HG02981 (cell line): ENCODE results near the gene DTD1.

Source experiments
- ATAC-seq: cut with Tn5 transposase; IDR thresholded peaks from one replicate; pipeline ENCODE4 v1.9.1; 2021; ENCODE audit warnings: mild to moderate bottlenecking, moderate library complexity; ENCODE audit not compliant: unreplicated experiment

DTD1 gene

DNA sequence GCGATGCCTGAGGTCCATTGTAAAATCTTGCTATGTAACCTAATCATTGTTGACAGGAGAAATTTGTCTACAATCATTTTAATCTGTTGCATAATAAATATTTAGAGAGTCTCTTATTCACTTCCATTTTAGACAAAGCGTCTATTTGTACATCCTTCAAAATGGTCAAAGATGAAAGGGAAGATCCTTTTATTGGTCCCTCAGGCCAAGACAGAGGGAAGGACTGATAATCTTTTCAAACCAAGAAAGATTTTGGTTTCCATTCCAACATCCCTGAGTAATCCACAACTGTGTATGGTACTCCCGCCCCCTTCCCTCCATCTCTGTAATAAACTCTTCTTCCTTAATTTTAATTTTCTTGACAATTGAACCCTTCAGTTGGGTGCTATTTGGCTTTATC is 114.1 kb downstream of the DTD1 start:
- no peak for ATAC-seq

- no peak for ATAC-seq
Measured at GRCh38 chr20:18702736-18703135, 114.9 kb downstream of the DTD1 start.

DNA sequence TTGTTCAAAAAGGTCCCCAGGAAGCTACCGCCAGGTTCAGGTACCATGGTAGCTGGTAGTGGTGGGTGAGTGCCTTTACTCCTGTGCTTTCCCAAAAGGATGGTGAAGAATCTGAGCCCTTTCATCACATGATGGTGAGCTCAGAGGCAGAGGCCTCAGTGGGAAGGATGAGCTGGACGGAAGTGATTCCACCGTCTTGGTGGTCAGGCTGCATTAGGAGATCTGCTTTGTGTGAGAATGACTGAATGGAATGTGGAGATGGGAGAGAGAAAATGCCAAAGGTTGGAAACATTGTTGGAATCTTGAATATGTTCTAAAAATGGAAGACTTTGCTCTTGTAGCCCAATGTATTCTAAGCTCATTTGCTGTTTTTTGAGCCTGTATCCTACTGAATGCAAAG is 117.6 kb downstream of the DTD1 start:
- no peak for ATAC-seq

GRCh38 chr20:18705910-18706309 is 118.1 kb downstream of the DTD1 start:
- ATAC-seq: no peak

DNA sequence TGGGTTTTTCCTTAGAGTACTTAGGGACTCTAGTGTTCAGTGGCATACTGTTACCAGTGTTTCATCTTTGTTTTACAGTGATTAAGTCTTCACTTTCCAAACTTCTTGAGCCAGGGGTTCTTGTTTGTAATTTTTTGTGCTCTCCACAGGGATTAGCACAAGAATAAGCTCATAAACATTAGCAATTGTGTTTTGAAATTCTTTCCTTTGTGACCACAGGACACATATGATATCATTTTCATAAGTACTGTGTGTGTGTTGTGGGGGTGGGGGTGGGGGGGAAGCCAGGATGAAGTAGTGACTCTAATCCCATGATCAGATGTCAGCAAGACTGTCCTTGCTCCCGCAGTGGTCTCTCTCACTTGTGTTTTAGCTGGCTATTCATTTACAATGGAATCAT is 124.3 kb downstream of the DTD1 start:
- ATAC-seq: no peak

DNA sequence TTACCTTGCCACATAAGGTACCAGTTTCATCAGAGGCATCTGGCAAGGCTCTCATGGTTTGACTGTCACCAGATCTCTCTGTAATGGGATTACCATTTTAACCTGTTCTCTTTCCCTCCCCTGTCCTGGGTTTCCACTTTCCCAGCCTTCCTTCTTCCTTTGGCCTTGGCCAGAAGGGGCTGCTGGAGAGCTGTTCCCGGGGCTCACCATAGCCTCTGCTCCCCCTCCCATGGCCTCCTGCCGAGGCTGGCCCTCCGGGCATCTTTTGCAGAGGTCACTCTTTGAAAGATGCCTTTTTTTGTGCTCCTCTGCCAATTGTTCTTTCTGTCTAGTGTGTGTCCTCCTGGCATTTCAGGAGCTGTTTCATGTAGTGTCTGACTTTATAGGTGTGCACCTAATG is 125.0 kb downstream of the DTD1 start:
- ATAC-seq: no peak

DNA sequence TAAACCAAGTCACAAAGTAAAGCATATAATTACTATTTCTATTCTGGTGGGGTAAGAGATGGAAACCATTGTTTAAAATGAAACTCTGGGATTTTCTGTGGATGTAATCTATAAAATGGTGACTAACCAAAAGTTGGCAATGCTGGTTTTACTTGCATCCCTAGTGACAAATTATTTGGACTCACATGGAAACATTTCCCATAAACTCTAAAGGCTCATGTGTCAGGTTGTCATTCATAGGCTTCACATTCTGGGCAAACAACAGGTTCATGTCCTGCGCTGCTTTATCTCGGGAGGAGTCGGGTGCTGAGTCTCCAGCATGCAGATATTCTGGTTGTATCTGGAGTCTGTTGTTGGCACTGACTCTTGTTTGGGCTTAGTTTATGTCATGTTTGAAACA is 127.7 kb downstream of the DTD1 start:
- ATAC-seq: no peak

DNA sequence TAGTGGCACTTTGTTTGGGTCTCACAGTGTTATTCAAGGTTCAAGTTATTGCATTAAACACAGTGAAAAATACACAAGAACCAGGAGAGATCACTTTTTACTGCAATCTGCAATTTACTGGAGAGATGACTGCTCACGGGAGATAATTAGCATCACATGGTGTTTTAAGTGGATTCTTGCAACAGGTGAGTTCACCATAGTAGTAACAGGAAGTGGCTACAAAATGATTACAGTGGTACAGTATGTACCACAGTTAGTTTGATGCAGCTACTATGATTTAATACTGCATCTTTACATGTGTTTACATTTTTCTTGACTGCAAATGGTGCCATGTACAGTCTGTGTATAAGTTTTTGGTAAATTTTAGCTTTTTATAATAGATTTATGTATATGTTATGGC is 129.2 kb downstream of the DTD1 start:
- no peak for ATAC-seq

GRCh38 chr20:18718129-18718528 is 130.3 kb downstream of the DTD1 start:
- ATAC-seq: no peak

DNA sequence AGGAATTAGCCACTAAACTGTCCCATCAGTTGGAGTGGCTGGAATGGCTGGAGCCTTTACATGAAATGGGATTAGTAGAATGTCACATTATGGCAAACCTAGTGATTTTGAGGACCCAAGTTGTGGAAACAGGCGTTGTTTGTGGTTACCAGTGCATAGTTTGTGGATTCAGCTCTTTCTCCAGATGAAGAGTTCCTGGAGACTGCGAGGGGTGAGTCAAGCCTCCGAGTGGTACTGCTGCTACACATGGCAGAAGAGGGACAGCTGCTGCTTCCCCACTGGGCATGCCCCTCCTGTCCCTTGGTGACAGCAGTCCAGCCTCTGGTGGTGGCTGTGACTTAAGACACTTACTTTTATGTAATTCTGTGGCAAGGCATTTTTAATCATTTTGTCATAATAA is 131.6 kb downstream of the DTD1 start:
- ATAC-seq: no peak

- no peak for ATAC-seq
Measured at GRCh38 chr20:18721551-18722115, 133.8 kb downstream of the DTD1 start.

DNA sequence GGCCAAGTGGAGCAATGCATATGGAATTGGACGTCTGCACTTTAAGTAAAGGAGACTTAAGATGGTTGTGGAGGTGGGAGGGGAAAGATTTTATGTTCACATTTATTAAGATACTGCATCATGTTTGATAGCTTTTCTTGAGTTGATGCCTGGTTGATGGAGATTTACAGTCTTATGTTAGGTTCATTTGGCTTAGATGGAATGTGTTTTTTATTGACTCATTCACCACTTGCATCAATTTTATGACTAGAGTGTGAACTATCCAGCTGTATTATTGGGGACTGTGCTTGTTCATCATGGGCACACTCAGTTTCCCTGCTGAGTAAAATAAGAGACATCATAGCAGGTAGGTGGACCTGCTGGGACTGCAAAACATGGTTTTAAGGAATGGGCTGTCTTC is 134.5 kb downstream of the DTD1 start:
- ATAC-seq: no peak

- ATAC-seq: no peak
Measured at GRCh38 chr20:18724077-18724476, 136.2 kb downstream of the DTD1 start.

DNA sequence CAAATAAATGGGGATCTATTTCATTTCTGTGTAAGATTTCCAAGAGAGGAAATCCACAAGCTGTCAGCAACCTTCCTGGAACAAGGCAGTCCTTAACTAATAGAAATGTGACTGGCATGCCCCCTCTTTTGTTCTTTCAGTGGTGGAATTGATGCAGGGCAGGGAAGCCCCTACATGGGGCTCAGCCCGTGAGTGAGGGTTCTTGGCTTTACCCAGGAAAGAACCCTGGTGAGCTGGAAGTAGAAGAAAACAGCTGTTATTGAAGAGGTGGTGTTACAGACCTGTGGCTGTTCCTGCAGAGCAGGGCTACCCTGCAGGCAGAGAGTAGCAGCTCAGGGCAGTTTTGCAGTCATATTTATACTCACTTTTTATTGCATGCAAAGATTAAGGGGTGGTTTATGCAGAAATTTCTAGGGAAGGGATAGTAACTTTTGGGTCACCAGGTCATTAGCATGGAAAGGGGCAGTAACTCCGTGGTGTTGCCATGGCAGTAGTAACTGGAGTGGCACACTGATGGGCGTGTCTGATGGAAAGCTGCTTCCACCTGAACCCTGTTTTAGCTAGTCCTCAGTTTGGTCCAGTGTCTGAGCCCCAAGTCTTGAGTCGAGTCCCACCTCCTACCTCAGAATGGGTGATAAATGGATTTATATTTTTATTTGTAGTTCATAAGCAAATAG is 137.1 kb downstream of the DTD1 start:
- ATAC-seq: no peak

DNA sequence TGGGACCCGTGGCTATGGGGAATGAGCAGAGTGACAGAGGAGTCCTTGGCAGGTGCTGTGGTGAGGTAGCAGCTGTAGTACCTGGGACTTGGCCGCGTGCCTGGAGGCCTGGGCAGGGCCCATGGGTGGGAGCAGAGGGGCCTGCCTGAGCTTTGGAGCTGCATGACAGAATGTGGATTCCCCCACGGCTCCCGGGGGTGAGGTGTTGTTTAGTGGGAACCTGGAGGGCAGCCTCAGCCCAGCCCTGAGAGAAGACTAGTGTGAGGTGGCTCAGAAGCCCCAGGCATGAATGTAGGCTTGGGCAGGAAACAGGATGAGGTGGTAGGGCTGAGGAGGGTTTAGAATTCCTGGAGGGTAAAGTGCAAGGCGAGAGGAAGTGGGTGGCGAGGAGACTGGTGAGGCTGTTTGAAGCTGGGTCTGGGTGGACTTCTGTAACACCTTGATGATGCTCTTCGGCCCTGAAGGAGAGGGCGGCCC is 139.2 kb downstream of the DTD1 start:
- no peak for ATAC-seq

DNA sequence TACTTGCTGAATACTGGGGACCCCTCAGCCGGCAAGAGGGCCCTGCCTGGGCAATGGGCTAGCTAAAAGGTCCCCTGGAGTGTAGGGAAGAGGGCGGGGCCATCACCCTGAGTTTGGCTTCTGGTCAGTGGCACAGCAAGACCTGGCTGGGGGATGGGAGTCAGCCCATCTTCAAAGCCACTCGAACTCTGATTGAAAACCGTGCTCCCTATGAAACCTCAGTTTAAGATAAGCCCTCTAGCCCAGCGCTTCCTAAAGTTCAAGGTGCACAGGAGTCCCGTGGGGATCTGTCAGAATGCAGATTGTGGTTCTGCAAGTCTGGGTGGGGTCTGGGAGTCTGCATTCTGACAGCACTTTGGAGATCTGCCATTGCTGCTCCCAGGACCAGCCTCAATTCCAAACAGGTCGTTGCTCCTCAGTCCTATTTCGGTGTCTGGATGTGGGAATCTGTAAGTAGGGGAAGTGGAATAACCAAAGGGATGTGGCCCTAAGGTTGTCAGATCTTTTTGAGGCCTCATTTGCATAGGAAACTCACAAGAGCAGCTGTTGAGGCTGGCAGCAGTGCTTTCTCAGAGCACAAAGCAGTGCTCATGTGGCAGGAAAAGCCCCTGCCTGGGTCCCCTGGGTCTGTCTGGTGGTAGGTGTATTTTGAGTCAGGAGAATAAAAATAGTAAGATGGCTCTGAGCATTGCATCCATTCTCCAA is 140.5 kb downstream of the DTD1 start:
- ATAC-seq: peak; percentile 94

- peak; percentile 41 for ATAC-seq
Measured at GRCh38 chr20:18728870-18729224, 141.0 kb downstream of the DTD1 start.

- ATAC-seq: no peak
Measured at GRCh38 chr20:18729231-18729825, 141.5 kb downstream of the DTD1 start.

- no peak for ATAC-seq
Measured at GRCh38 chr20:18731940-18732339, 144.1 kb downstream of the DTD1 start.

DNA sequence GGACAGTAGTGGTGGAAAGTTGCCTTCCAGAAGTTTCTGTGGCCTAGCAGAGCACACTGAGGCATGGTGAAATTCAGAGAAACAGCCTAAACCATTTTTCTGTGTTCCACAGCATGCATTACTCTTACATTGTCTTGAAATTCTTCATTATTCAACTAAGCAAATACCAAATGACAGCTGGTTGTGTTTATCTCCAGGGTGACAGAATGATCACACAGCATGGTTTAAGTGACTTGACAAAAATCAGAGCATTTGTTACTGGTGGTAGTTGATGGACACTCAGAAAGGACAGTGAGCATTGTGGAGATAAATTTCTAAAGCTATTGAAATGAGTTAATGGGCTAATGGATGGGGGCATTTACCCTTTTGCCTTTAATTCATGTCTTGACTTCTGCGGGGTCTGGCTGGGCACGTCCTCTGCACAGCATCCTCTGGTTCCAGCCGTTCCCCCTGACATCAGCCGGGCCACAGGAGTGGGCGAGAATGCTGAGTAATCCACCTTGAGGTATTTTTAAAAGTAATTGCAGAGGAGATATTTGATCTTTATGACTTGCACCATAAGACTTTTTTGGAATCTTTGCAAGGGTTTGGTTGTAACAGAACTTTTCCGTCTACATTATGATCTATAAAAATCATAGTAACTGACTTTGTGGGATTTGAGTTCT is 146.8 kb downstream of the DTD1 start:
- no peak for ATAC-seq

GRCh38 chr20:18737140-18737539 is 149.3 kb downstream of the DTD1 start:
- ATAC-seq: no peak
